Stimulated activated CD8-positive, alpha-beta memory T cell treated with anti-CD3 and anti-CD28 coated beads, Interleukin-12 subunit alpha, Interleukin-12 subunit beta, amount 100 ng/mL, for 24 hours (primary cell): ENCODE measurements around the gene PLK5.

Experiments
- DNase-seq: peaks from one replicate; pipeline ENCODE4 v3.0.0-alpha.2; 2020; ENCODE audit errors: extremely low read depth

Gene PLK5

GRCh38 chr19:1555487-1556389 is 31.9 kb downstream of the PLK5 start:
- no peak for DNase-seq

GRCh38 chr19:1556390-1557070 is 32.7 kb downstream of the PLK5 start:
- DNase-seq = no peak

GRCh38 chr19:1558552-1558951 is 34.7 kb downstream of the PLK5 start:
- no peak for DNase-seq

GRCh38 chr19:1560286-1560882 is 36.5 kb downstream of the PLK5 start:
- DNase-seq = no peak

- no peak for DNase-seq
These were observed 37.5 kb downstream of the PLK5 start for GRCh38 chr19:1561236-1561842.

GRCh38 chr19:1563251-1563650 is 39.4 kb downstream of the PLK5 start:
- no peak for DNase-seq

GRCh38 chr19:1566392-1567115 is 42.7 kb downstream of the PLK5 start:
- no peak for DNase-seq

- DNase-seq = no peak
These were observed 43.4 kb downstream of the PLK5 start for GRCh38 chr19:1567116-1567847.

GRCh38 chr19:1567848-1568227 is 44.0 kb downstream of the PLK5 start:
- DNase-seq = no peak

- peak; percentile 60 for DNase-seq
These were observed 44.6 kb downstream of the PLK5 start, which contains the start of gene MEX3D for GRCh38 chr19:1568320-1569019. Gene MEX3D, minus strand, starts transcription at chr19:1568325. Its CDS starts 267 bp downstream, at chr19:1568058.

- no peak for DNase-seq
These were observed 46.1 kb downstream of the PLK5 start for GRCh38 chr19:1569997-1570396.

- no peak for DNase-seq
These were observed 47.0 kb downstream of the PLK5 start for GRCh38 chr19:1570836-1571235.

GRCh38 chr19:1571358-1571757 is 47.5 kb downstream of the PLK5 start:
- no peak for DNase-seq

- no peak for DNase-seq
These were observed 48.9 kb downstream of the PLK5 start for GRCh38 chr19:1572795-1573194.

- no peak for DNase-seq
These were observed 50.7 kb downstream of the PLK5 start for GRCh38 chr19:1574354-1575136.

- no peak for DNase-seq
These were observed 51.7 kb downstream of the PLK5 start for GRCh38 chr19:1575323-1576241.

- DNase-seq = no peak
These were observed 52.6 kb downstream of the PLK5 start for GRCh38 chr19:1576242-1577089.
